DMS 273 (cell line): ENCODE data around the gene CAPZA2.
"Not testable (repeated sequence)": the region's sequence is repeated elsewhere in the genome, so short reads cannot be mapped to it uniquely, and the experiment has no call there.

Experiments used
- DNase-seq: peaks from one replicate; lab custom pipeline; 2025; ENCODE audit not compliant: unreplicated experiment; lab: John Stamatoyannopoulos, UW

The CAPZA2 gene

DNA sequence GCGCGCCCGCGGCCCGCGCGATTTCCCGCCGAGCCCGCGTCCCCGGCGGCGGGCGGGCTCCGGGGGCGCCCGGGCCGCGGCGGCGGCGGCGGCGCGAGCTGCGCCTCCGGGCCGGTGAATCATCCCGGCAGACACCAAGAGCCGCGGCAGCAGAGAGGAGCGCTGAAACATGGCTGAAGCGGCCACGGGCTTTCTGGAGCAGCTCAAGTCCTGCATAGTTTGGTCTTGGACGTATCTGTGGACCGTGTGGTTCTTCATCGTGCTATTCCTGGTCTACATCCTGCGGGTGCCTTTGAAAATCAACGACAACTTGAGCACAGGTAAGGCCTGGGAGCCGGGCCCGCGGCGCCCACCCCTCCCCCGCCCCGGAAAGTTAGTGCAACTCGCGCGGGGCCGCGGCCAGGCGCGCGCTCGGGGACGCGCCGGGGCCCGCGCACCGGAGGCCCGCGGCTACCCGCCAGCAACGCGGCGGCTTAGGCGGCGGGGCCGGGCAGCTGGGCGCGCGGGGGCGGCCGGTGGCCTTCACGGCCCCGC is 91.1 kb downstream of the CAPZA2 start, which contains the start of gene ST7:
TSS of gene ST7 (plus strand) at position 130 of the 534 bp plus-strand sequence. CDS start at position 170, 40 bp downstream.
- DNase-seq = peak; percentile 95

DNA sequence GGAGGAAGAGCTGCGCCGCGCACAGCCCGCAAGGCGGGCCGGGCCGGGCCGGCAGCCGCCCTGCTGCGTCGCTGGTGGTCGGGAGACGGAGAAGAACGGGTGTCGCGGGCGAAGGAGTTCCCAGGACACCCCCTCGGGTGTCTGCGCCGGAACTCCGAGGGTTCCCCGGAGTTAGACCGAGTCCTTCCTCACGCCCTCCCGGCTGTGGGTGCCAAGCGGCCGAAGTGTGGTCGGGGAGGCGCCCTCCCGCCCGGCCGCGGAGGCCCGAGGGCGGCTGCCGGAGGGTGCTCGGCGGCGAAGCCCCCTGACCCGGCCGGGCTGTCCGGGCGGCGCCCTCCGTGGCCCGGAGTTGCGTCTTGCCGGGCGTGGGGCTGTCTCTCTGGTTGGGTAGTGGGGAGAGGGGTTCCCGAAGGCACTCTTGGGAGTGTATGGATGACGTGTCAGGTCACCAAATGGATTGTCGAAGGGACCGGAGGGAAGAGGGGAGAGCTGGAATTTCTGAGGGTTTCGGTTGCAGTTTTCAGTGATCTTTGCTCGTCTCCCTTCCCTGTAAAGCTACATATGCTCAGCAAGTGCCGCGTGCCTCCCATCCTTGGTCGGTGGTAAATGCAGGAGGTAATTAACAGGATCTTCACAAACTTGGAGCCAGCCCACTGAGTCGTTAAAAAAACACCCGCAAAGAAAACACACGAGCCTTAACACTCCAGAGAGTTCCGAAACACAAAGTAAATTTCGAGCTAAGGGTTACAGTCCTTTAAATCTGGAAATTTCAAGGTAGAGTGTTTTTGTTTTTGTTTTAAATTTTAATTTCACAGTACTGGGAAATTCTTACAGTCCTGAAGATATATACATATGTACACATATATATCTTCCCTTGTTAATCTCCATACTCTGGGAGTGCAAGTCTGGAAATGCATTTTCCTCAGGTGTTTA is 91.8 kb downstream of the CAPZA2 start:
- DNase-seq = peak; percentile 94

- peak; percentile 39 for DNase-seq
Observed at GRCh38 chr7:116955340-116955739, 93.0 kb downstream of the CAPZA2 start.

DNA sequence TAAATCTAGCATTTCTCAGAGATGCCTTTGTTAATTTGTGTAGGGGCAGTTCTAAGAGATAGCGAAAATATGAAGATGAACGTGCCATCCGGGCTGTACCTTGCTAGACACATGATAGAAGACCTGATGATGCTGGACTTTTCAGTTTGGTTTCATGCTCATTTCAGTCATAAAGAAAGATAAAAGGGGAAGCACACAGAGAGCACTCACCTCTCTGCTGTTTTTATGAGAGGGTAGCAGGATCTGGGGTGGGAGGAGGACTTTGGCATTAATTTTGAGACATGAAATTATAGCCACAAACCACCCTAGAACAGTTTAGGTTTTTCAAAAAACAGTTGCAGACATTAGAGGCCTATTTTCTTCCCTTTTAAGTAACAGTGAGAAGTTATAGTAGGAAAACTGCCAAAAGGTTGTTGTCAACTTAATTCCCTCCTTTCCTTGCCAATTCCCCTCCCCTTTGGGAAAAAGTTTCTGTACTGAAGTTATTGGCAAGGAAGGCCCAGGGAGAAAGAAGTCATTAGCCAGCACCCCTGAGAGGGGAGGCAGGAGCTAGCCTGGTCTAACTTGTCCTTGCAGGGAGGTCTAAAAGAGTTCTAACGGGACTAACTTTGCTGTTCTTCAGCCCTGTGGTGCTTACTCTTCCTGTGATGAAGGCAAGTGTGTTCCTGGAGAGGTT is 93.6 kb downstream of the CAPZA2 start:
- DNase-seq = peak; percentile 72

DNA sequence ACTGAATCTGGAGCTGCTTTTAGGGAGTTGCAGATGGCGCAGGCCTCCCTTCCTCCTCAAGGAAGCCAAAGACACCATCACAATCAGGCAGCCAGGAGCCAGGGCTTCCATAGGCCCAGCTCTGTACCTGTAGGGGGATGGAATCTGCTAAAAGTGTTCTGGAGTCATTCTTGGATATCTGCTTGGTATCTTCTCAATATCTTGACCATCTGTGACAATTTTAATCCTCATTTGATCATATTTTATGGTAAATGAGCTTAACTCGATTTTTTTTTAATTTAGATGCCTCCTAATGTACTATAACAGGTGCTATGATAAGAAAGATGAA is 94.1 kb downstream of the CAPZA2 start:
- no peak for DNase-seq

- no peak for DNase-seq
Observed at GRCh38 chr7:116957874-116958273, 95.5 kb downstream of the CAPZA2 start.

DNA sequence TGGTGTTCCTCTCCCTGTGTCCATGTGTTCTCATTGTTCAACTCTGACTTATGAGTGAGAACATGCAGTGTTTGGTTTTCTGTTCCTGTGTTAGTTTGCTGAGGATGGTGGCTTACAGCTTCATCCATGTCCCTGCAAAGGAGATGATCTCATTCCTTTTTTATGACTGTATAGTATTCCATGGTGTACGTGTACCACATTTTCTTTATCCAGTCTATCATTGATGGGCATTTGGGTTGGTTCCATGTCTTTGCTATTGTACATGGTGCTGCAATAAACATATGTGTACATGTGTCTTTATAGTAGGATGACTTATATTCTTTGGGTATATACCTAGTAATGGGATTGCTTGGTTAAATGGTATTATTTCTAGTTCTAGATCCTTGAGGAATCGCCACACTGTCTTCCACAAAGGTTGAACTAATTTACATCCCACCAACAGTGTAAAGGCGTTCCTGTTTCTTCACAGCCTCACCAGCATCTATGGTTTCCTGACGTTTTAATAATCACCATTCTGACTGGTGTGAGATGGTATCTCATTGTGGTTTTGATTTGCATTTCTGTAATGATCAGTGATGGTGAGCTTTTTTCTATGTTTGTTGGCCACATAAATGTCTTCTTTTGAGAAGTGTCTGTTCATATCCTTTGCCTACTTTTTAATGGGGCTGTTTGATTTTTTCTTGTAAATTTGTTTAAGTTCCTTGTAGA is 99.7 kb downstream of the CAPZA2 start:
- not testable (repeated sequence) for DNase-seq

GRCh38 chr7:116963234-116963633 is 100.8 kb downstream of the CAPZA2 start:
- DNase-seq = no peak

- no peak for DNase-seq
Observed at GRCh38 chr7:116966601-116967000, 104.2 kb downstream of the CAPZA2 start.

- DNase-seq = no peak
Observed at GRCh38 chr7:116967254-116967922, 105.0 kb downstream of the CAPZA2 start.

GRCh38 chr7:116967983-116968382 is 105.6 kb downstream of the CAPZA2 start:
- no peak for DNase-seq

DNA sequence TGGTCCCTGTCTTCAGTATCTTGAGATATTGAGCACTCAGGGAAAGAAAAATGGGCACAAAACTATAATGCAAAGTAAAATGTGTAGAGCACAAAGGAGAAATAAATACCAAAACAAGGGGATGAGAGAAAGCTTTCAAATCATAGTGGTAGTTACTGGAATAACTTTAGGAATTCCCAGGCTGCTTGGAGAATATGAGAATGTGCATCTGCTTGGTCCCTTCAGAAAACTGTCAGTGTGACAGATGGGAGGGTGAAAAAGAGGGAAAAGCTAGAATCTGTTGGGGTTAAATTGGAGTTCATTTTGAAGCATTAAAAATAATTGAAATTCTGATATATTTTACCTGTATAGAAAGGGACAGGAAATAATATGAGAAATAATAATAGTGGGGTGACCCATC is 106.2 kb downstream of the CAPZA2 start:
- DNase-seq = peak; percentile 32

DNA sequence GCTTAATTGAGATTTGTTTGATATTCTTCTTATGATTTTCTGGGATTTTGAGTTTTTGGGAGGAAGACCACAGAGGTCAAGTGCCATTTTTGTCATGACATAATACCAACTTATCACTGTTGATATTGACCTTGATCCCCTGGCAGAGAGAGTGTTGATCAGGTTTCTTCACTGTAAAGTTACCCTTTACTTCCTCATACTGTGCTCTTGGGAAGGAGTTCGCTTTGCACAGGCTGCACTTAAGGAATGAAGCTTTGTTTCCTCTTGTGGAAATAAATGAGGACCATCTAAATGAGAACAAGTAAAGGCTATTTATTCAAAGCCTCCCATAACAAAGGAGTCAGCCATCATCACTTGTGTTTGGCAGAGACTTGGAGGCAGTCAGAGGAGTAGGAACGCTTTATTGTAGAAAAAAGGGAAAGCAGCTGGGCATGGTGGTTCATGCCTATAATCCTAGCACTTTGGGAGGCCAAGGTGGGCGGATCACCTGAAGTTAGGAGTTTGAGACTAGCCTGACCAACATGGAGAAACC is 107.0 kb downstream of the CAPZA2 start:
- no peak for DNase-seq

GRCh38 chr7:116970238-116970910 is 108.0 kb downstream of the CAPZA2 start:
- DNase-seq = no peak

- not testable (repeated sequence) for DNase-seq
Observed at GRCh38 chr7:116971153-116971552, 108.8 kb downstream of the CAPZA2 start.
